Bladder microvascular endothelial cell (primary cell): ENCODE data around the gene SLC8A1. TPM values are rescaled to one million over a fixed set of nuclear protein-coding genes. Genes with fewer than 3 reads are reported as not detected.

Experiments used
- total RNA-seq: library from RNA; depleted of rRNA; stranded (reverse); fragments of >200 nt; gene quantifications from 2 replicates; pipeline ENCODE4 v1.2.3, GENCODE V29; 2014

The SLC8A1 gene
- 0.94 and 1.9 TPM in 2 replicates for total RNA-seq

DNA sequence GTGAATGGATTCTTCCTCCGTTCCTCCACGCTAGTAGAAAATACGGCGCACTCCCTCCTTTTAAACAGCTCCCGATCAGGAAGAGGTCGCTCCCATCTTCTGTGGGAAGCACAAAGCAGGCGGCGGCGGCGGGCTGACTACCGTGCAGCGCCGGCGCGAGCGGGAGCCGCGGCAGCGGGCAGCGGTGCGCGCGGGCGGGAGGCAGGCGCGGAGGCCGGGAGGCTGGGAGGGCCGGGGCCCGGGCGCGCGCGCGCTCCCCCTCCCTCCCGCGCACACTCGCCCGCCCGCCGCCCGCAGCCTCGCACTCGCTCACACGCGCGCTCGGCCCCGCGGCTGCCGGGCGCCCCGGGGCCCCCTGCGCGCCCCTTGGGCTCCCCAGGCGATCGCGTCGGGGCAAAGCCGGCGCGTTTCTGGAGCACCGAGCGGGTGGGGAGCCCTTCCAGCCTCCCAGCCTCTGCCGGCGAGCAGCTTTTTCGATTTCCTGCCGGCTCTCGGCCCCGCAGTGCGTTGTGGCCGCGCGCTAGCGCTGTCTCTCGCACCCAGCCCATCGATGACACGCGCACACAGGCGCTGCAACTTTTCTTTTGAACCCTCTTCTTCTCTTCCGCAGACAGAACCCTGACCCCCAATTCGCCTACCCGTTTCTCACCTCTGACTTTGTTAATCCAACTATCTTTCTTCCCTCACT lies at the start of gene SLC8A1:
TSS of gene SLC8A1 (minus strand) at position 173 of the 688 bp plus-strand sequence.

